Left renal pelvis (tissue), 4 donors: ENCODE results near the gene KLHL22. TPM values are rescaled to one million over a fixed set of nuclear protein-coding genes. Genes with fewer than 3 reads are reported as not detected.

ENCODE experiments used
- polyA plus RNA-seq, 4 donors: library from polyadenylated mRNA; unstranded; fragments of 120-200 nt; gene quantifications; one replicate each; pipeline ENCODE4 v1.2.1, GENCODE V29; 2013; ENCODE audit not compliant: insufficient read length in 4 of 4

The KLHL22 gene
- polyA plus RNA-seq, 4 donors, result 26.7 to 43.0 (median 34.2) TPM

Other genes starting within 250 kb of the KLHL22 start
- gene RTN4R, start 227.5 kb downstream of the KLHL22 start, polyA plus RNA-seq, result 10 to 100 TPM in 1 of 4 donors, 1 to 10 TPM in 3; 4.5 to 18.0 (median 7.2) TPM
- 10 to 100 TPM; 41.8 to 61.4 (median 45.7) TPM for gene DGCR6L, start 175.7 kb downstream of the KLHL22 start, polyA plus RNA-seq
- gene ZNF74, start 101.6 kb downstream of the KLHL22 start, polyA plus RNA-seq, result 10 to 100 TPM; 13.6 to 21.8 (median 15.9) TPM
- gene SCARF2, start 58.0 kb downstream of the KLHL22 start, polyA plus RNA-seq, result 10 to 100 TPM; 15.6 to 39.7 (median 22.4) TPM
- gene MED15, start 11.8 kb upstream of the KLHL22 start, polyA plus RNA-seq, result 10 to 100 TPM; 33.3 to 64.4 (median 38.6) TPM